Tibial artery (tissue), 4 donors: ENCODE results near the gene L3MBTL4.

Experiments
- DNase-seq, 2 donors: peaks; one replicate each; pipeline ENCODE4 v3.0.0-alpha.2; 2019
- H3K27ac ChIP-seq, 2 donors: fragments of 200-600 bp; sonication (generic) in 1 of 2; 1 replicate in 1 of 2; 2 replicates in 1 of 2; pipeline ENCODE4 v1.5.1; 2018 to 2019; ENCODE audit warnings: mild to moderate bottlenecking in 1 of 2
- H3K27me3 ChIP-seq, 2 donors: fragments of 200-600 bp; sonication (generic) in 1 of 2; one replicate each; pipeline versions ENCODE4 v1.5.1 to v1.6.0; 2016 to 2019
- H3K36me3 ChIP-seq, 3 donors: fragments of 200-600 bp; sonication (generic) in 2 of 3; one replicate each; pipeline ENCODE4 v1.5.1; 2016 to 2019; ENCODE audit warnings: mild to moderate bottlenecking in 2 of 3
- H3K4me1 ChIP-seq, 4 donors: fragments of 200-600 bp; sonication (generic) in 2 of 4; 1 replicate in 3 of 4; 2 replicates in 1 of 4; pipeline ENCODE4 v1.5.1; 2016 to 2019
- H3K4me3 ChIP-seq, 2 donors: fragments of 200-600 bp; sonication (generic) in 1 of 2; 1 replicate in 1 of 2; 2 replicates in 1 of 2; pipeline ENCODE4 v1.5.1; 2018 to 2019; ENCODE audit warnings: mild to moderate bottlenecking in 2 of 2
- H3K9me3 ChIP-seq, 3 donors: fragments of 200-600 bp; sonication (generic) in 1 of 3; one replicate each; pipeline ENCODE4 v1.5.1; 2016 to 2019
- intact Hi-C: fragments of 100-400 bp; cut with DNase I; formaldehyde crosslinking; loops from one replicate; pipeline ENCODE4 v1.15.0; 2023; ENCODE audit warnings: low total_unique reads
- TF ChIP-seq, protein P1 (sequence below), 2 experiments: fragments of 200-600 bp in 1 of 2; fragments of 450-650 bp in 1 of 2; IDR thresholded peaks; one replicate each; pipeline ENCODE4 v1.5.1; 2017 to 2019; ENCODE audit warnings: antibody characterized with exemption in 2 of 2, mild to moderate bottlenecking in 1 of 2, moderate library complexity in 1 of 2

L3MBTL4 gene

DNA sequence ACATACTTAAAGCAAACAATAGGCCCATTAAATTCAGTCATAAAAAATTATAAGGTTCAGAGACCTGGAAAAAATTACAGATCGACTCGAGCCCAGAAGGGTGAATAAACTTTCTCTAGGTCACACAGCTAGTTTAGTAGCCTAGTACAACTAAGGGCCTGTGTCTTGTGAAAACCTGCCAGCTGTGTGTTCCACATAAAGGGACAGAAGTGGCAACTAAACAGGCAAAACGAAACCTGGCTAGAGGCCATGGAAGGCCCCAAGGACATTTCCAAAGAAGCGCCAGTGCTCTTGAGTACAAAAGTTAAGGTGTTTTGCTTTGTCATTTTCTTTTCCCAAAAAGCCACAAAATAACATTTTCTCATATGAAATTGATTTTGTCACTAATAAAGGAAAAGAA, 164.9 kb downstream of the L3MBTL4 start:
- Histone ChIP-seq H3K36me3 (no peaks in the 10 kb centered on the region), H3K27ac (no peak overlapping the region)

DNA sequence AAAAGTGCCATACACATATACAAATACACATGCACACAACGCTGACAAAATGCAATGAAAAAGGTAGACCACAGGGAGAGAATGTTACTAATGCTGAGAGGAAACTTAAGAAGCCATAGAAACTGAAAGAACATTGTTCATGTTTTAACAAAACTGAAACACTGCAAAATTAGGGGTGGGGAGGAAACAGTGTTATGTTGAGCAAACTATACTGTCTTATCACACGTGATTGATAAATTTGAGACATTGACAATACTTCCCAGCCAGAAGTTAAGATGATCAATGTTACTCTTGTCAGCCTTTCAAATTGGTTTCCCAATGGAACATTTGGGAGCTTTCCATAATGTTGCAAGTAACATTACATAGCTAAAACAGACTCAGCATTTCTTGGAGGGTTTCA, 165.5 kb downstream of the L3MBTL4 start:
- no peak overlapping the region for H3K4me3 ChIP-seq
- H3K36me3 ChIP-seq, result no peaks in the 10 kb centered on the region
- no peaks in the 10 kb centered on the region for H3K27me3 ChIP-seq
- H3K27ac ChIP-seq, result no peak overlapping the region
- peaks cover 0 to 7% (median 0%) of the 10 kb centered on the region in 4 donors for H3K4me1 ChIP-seq
- no peaks in the 10 kb centered on the region for H3K9me3 ChIP-seq
- intact Hi-C loops, result no loop called here
- TF ChIP-seq, protein P1, sequence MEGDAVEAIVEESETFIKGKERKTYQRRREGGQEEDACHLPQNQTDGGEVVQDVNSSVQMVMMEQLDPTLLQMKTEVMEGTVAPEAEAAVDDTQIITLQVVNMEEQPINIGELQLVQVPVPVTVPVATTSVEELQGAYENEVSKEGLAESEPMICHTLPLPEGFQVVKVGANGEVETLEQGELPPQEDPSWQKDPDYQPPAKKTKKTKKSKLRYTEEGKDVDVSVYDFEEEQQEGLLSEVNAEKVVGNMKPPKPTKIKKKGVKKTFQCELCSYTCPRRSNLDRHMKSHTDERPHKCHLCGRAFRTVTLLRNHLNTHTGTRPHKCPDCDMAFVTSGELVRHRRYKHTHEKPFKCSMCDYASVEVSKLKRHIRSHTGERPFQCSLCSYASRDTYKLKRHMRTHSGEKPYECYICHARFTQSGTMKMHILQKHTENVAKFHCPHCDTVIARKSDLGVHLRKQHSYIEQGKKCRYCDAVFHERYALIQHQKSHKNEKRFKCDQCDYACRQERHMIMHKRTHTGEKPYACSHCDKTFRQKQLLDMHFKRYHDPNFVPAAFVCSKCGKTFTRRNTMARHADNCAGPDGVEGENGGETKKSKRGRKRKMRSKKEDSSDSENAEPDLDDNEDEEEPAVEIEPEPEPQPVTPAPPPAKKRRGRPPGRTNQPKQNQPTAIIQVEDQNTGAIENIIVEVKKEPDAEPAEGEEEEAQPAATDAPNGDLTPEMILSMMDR (IDR thresholded peaks at IDR 0.05), result no peak
- DNase-seq, result no peak

More for the DNA sequence above, 164.9 kb downstream of the L3MBTL4 start:
- peaks cover 0 to 13% (median 2%) of the 10 kb centered on the region in 4 donors for H3K4me1 ChIP-seq
- H3K4me3 ChIP-seq, result no peak overlapping the region
- intact Hi-C loops, result no loop called here
- no peaks in the 10 kb centered on the region for H3K27me3 ChIP-seq
- DNase-seq, result no peak
- H3K9me3 ChIP-seq, result no peaks in the 10 kb centered on the region
- TF ChIP-seq, protein P1 (IDR thresholded peaks at IDR 0.05), result no peak

DNA sequence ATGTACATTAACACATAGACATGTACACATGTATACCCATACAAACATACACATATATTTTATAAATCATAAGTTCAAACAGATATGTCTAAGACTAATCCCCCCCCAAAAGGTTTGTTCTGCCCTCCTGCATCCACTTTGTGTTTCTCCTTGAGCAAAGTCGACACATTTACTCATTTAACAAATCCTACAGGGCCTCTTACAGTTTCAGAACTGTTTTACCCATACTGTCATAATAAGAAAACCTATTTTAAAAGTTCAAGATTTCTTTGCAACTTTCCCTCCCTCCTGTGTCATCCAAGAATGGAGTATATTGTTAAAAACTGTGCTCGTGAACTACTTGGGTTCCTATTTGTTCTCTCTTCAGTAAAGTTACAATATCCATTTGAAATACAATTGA, 166.7 kb downstream of the L3MBTL4 start:
- H3K27me3 ChIP-seq, result no peaks in the 10 kb centered on the region
- H3K36me3 ChIP-seq, result no peaks in the 10 kb centered on the region
- TF ChIP-seq, protein P1 (IDR thresholded peaks at IDR 0.05), result no peak
- H3K9me3 ChIP-seq, result no peaks in the 10 kb centered on the region
- intact Hi-C loops, result no loop called here
- DNase-seq, result no peak
- no peak overlapping the region for H3K27ac ChIP-seq
- no peak overlapping the region for H3K4me3 ChIP-seq
- H3K4me1 ChIP-seq, result no peaks in the 10 kb centered on the region

DNA sequence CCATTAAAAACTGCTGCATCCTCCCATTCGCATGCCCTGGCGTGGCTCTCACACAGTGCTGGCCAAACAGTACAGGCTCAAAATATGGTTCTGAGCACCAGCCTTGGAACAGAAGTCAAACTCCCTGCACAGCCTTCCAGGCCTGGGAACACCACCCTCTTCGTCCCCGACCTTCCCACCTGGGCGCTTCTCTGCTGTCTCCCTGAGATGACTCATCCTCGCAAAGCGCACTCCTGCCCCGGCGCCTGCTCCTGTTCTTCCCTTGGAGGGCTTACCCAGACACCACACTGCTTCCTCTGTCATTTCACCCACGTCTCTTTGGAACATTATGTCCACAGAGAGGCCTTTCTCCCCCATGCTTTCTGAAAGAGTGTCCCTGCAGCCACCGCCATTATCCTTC, 172.7 kb downstream of the L3MBTL4 start:
- Histone ChIP-seq H3K27me3 (no peaks in the 10 kb centered on the region), H3K4me3 (no peak overlapping the region), H3K4me1 (no peaks in the 10 kb centered on the region), H3K9me3 (no peaks in the 10 kb centered on the region), H3K27ac (no peak overlapping the region), H3K36me3 (no peaks in the 10 kb centered on the region)
- no peak for DNase-seq
- TF ChIP-seq, protein P1 (IDR thresholded peaks at IDR 0.05), result no peak
- intact Hi-C loops, result no loop called here

DNA sequence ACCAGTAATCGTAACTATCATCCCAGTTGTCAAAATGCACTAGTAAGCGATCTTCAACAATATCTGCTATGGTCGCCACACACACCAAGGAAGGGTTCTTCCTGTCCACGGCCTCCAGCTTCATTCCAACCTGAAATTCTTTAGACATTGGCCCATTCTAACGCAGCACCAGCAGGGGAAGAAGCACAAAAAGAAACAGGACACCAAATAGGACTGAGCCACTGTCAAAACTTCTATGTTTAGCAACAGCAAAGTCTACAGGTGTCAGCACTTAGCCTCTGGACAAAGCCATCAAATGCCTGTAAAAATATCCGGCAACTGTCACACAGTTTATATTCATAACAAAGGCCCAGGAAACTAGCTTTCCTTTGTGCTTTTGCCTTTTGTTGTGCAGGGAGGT, 175.0 kb downstream of the L3MBTL4 start:
- no peak for DNase-seq
- intact Hi-C loops, result no loop called here

More for the DNA sequence above, 175.0 kb downstream of the L3MBTL4 start:
- Histone ChIP-seq H3K9me3 (no peaks in the 10 kb centered on the region), H3K36me3 (no peaks in the 10 kb centered on the region), H3K4me1 (no peaks in the 10 kb centered on the region), H3K27me3 (no peaks in the 10 kb centered on the region), H3K4me3 (no peak overlapping the region), H3K27ac (no peak overlapping the region)
- TF ChIP-seq, protein P1 (IDR thresholded peaks at IDR 0.05), result no peak
